ENCODE data around the gene STX1B. TPM values are rescaled to one million over a fixed set of nuclear protein-coding genes. Genes with fewer than 3 reads are reported as not detected.

STX1B gene
- total RNA-seq, 1 donor from 2014 or later: 0.40 TPM

GRCh38 chr16:30961384-30961783, 49.1 kb downstream of the STX1B start:
- no peak for TF ChIP-seq CTCF (conservative IDR thresholded peaks at IDR 0.05; ENCODE audit: low read depth, low read length)
- DNase-seq (ENCODE audit: low read depth): no peak
- no peak overlapping the region for H3K4me3 ChIP-seq (ENCODE audit: low read depth, low read length)

DNA sequence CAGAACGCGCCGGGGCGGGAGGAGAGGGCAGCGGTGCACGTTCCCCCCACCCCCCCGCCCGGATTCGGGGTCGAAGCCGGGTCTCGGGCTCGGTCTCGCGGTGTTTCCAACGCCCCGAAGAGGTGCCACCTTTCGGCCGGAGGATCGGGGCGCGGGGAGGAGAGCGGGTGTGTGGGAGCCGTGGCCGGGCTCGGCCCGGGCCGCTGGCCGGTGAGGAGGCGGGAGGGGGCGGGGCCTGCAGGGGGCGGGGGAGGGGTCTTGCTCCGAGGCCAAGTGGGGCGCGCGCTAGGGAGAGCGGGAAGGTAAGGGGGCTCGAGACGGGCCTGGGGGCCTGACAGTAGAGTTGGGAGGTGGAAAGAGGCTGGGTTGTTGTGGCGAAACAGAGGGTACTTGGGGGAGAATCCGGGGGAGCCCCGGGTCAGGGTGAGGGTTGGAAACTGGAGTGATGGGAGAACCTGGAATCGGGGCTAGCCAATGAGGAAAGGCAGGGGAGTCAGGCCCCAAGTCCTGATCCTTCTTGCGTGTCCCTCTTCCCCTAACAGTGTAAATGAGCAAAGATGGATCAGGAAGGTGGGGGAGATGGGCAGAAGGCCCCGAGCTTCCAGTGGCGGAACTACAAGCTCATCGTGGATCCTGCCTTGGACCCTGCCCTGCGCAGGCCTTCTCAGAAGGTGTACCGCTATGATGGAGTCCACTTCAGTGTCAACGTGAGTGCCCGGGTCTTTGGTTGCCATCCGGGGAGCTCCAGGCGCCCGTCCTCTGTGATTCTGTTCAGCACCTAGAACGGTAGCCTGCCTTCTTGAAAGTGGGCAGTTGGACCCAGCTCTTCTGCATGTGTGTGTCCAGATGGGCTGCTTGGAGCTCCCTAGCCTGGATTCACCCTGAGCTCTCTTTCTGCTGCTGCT, 52.0 kb downstream of the STX1B start:
- H3K4me3 ChIP-seq (ENCODE audit: low read depth, low read length): peak overlapping the region; percentile 82
- no peak for TF ChIP-seq CTCF (conservative IDR thresholded peaks at IDR 0.05; ENCODE audit: low read depth, low read length)
- no peak for DNase-seq (ENCODE audit: low read depth)

DNA sequence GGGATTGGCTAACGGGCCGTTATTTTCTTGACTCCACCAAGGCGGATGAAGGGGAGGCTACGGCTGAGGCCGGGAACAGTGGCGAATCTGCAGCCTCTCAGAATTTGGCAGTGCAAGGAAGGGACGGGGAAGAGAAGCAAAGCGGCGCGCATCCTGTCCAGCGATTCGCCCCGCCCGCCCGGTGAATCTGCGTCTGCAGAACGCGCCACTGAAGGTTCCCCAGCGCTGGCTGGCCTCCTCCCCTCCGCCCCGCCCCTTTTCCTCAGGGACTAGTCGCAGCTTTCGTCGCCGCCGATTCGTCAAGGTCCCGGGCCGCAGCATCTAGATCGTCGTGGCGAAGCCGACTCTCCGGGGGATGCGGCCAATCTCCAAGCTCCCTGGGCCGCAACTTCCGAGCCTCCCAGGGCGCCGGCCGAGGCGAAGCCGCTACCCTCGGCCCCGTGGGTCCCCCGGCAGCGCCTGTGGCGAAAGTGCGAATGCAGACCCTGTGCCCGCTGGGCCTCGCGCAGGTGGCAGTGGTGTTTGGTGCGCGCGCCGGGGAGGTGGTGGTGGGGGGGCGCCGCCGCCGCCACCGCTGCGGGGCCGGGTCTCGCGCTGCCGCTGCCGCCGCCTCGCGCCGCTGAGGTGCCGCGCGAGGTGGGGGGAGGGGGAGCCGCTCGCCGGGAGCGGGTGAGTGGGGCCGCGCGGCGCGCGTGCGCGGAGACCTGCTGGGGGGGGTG, 52.8 kb downstream of the STX1B start, which contains the start of gene SETD1A:
SETD1A (plus strand) TSS at position 299 of the 719 bp plus-strand sequence. CDS start 978 bp downstream, outside the sequence.
- TF ChIP-seq CTCF (conservative IDR thresholded peaks at IDR 0.05; ENCODE audit: low read depth, low read length): no peak
- DNase-seq (ENCODE audit: low read depth): peak; percentile 52
- H3K4me3 ChIP-seq (ENCODE audit: low read depth, low read length): peak within 1 kb of the TSS; percentile 82

DNA sequence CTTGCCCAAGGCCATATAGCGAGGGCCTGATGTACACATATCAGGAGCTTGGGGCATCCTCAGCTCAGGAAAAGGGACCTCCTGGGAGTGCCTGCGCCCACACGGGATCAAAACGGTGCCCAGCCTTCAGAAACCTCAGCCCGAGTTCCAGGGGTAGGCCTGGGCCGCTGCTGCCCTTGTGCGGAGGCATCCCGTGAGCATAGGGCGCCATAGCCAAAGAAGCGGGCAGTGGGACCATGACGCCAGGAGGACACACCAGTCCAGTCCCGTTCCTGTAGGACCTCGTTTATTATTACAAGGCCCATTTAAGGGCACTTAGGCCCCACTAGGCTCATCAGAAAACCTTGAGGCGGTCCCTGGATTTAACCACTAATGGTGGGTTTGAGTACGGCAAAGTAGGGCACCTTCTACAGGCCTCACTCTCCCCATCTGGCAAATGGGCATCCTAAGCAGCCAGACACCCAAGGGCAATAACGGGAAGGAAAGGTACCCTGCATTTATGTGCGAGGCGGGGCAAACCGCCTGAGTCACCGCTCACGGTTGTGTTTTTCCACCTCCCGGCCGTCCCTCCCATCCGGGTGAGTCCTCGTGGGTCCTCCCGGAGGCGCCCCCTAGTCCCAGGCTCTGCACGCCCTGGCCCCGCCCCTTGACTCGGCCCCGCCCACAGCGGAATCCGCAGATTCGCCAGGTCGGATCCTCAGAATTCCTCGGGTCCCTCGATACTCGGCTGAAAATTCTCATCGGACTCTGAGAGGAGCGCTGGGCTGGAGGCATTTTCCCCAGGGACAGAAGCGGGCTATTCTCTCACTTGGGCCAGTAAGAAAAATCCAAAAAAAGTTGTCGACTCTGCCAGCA, 53.6 kb downstream of the STX1B start:
- H3K4me3 ChIP-seq (ENCODE audit: low read depth, low read length): peak overlapping the region; percentile 82
- DNase-seq (ENCODE audit: low read depth): peak; percentile 36
- peak; percentile 30 for TF ChIP-seq CTCF (conservative IDR thresholded peaks at IDR 0.05; ENCODE audit: low read depth, low read length)

DNA sequence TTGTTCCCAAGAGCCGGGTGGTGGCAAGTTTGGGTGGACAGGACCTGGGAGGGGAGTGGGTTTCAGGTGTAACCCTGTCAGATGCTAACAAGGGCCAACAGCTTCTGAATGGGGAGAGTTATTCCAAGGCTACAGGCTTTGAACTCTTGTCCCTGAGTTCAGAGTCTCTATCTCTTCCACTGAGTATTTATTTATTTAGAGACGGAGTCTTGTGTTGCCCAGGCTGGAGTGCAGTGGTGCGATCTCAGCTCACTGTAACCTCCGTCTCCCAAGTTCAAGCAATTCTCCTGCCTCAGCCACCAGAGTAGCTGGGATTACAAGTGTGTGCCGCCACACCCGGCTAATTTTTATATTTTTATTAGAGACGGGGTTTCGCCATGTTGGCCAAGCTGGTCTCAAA, 55.4 kb downstream of the STX1B start:
- H3K4me3 ChIP-seq (ENCODE audit: low read depth, low read length): no peak overlapping the region
- TF ChIP-seq CTCF (conservative IDR thresholded peaks at IDR 0.05; ENCODE audit: low read depth, low read length): no peak
- DNase-seq (ENCODE audit: low read depth): no peak

DNA sequence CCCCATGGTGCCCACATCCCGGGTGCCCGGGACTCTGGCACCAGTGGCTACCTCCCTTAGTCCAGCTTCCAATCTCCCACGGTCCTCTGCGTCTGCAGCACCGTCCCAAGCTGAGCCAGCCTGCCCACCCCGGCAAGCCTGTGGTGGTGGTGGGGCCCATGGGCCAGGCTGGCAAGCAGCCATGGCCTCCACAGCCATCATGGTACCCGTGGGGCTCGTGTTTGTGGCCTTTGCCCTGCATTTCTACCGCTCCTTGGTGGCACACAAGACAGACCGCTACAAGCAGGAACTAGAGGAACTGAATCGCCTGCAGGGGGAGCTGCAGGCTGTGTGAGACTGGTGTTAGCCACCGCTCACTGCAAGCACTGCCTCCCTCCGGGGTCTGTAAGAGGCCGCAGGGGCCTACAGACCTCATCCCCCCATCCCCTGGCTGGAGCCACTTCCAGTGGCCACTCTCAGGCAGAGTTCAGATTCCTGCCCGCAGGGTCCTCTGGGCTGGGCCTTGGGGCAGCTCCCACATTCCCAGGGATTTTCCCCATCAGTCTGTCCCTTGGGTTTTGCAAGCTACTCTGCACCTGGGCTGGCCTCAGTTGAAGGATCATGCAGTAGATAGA, 56.8 kb downstream of the STX1B start:
- peak; percentile 80 for TF ChIP-seq CTCF (conservative IDR thresholded peaks at IDR 0.05; ENCODE audit: low read depth, low read length)
- no peak for DNase-seq (ENCODE audit: low read depth)

More for the DNA sequence above, 56.8 kb downstream of the STX1B start:
- H3K4me3 ChIP-seq (ENCODE audit: low read depth, low read length): no peak overlapping the region

Measured in epithelial cell of proximal tubule (primary cell).